H1 (cell line): ENCODE results near the gene MED16. TPM values are rescaled to one million over a fixed set of nuclear protein-coding genes. Genes with fewer than 3 reads are reported as not detected.

Experiments used
- CTCF ChIA-PET: fragments of 300-600 bp; sonication (Branson Sonifier 250); formaldehyde crosslinking; loops from one replicate; lab custom pipeline; 2021; ENCODE audit not compliant: partially characterized antibody; lab: Charles Lee
- POLR2A ChIA-PET: fragments of 300-600 bp; sonication (Branson Sonifier 250); formaldehyde crosslinking; loops from one replicate; lab custom pipeline; 2021; ENCODE audit warnings: inconsistent platforms; ENCODE audit not compliant: partially characterized antibody; lab: Charles Lee
- DNase-seq, 2 experiments: peaks; one replicate each; pipeline versions ENCODE4 v3.0.0 to v3.0.0-alpha.2; 2010 to 2022; ENCODE audit warnings: low spot score in 2 of 2, low read depth in 1 of 2, mixed read lengths in 1 of 2
- FAIRE-seq: peaks from 2 replicates; lab custom pipeline; 2011; peaks lifted over from hg19 to GRCh38; lab: Jason Lieb, UNC
- H2AFZ ChIP-seq: 2 replicates; pipeline ENCODE4 v1.8.1; 2012; ENCODE audit warnings: low read length, inconsistent platforms
- H2AK5ac ChIP-seq: 2 replicates; pipeline ENCODE4 v1.6.1; 2013; ENCODE audit warnings: low read depth, low read length
- H2BK120ac ChIP-seq: replicated peaks from 2 replicates; pipeline ENCODE3; 2013; ENCODE audit warnings: low read depth, low read length, inconsistent platforms
- H2BK12ac ChIP-seq: 2 replicates; pipeline ENCODE4 v1.6.1; 2013; ENCODE audit warnings: low read depth, low read length
- H2BK15ac ChIP-seq: 2 replicates; pipeline ENCODE4 v1.6.1; 2013; ENCODE audit warnings: low read length
- H2BK20ac ChIP-seq: 2 replicates; pipeline ENCODE4 v1.6.1; 2013; ENCODE audit warnings: low read length
- H2BK5ac ChIP-seq: 2 replicates; pipeline ENCODE4 v1.6.1; 2013; ENCODE audit warnings: low read depth, low read length
- H3K14ac ChIP-seq: 2 replicates; pipeline ENCODE4 v1.6.1; 2013; ENCODE audit warnings: inconsistent platforms; ENCODE audit not compliant: insufficient read length
- H3K18ac ChIP-seq: 2 replicates; pipeline ENCODE4 v1.6.1; 2013; ENCODE audit warnings: low read length; ENCODE audit errors: extremely low read depth
- H3K23ac ChIP-seq: 2 replicates; pipeline ENCODE4 v1.6.1; 2013; ENCODE audit warnings: inconsistent platforms; ENCODE audit not compliant: insufficient read length
- H3K23me2 ChIP-seq: 2 replicates; pipeline ENCODE4 v1.6.1; 2013; ENCODE audit warnings: low read depth, low read length
- H3K27ac ChIP-seq: 2 replicates; pipeline ENCODE4 v1.6.1; 2011; ENCODE audit warnings: low read depth, low read length, inconsistent platforms
- H3K27me3 ChIP-seq, 4 experiments: replicated peaks in 1 of 4; 1 replicate in 1 of 4; 2 replicates in 3 of 4; pipeline versions ENCODE4 v1.6.1 to v1.8.1; 2011 to 2013; ENCODE audit warnings: low read length in 3 of 4, mild to moderate bottlenecking in 3 of 4, inconsistent platforms in 2 of 4, mixed read lengths in 2 of 4, moderate library complexity in 1 of 4; ENCODE audit not compliant: control insufficient read depth in 3 of 4, insufficient read depth in 3 of 4; ENCODE audit errors: extremely low read depth in 1 of 4
- H3K36me3 ChIP-seq, 4 experiments: 2 replicates each; pipeline versions ENCODE4 v1.6.1 to v1.8.1; 2011 to 2013; ENCODE audit warnings: mild to moderate bottlenecking in 4 of 4, low read length in 3 of 4, moderate library complexity in 2 of 4, control low read depth in 1 of 4, inconsistent platforms in 1 of 4; ENCODE audit not compliant: insufficient read depth in 4 of 4, control insufficient read depth in 2 of 4
- H3K4ac ChIP-seq: replicated peaks from 2 replicates; pipeline ENCODE3; 2013; ENCODE audit warnings: low read length, low read depth, mixed read lengths, inconsistent platforms; ENCODE audit not compliant: insufficient read length
- H3K4me1 ChIP-seq, 4 experiments: replicated peaks in 1 of 4; 1 replicate in 1 of 4; 2 replicates in 3 of 4; pipeline versions ENCODE4 v1.6.1 to v1.8.1; 2011 to 2013; ENCODE audit warnings: low read length in 3 of 4, inconsistent platforms in 2 of 4, mixed read lengths in 1 of 4; ENCODE audit not compliant: insufficient read depth in 4 of 4, control insufficient read depth in 3 of 4
- H3K4me2 ChIP-seq, 2 experiments: 2 replicates each; pipeline versions ENCODE4 v1.6.1 to v1.8.1; 2011 to 2013; ENCODE audit warnings: low read depth in 2 of 2, low read length in 2 of 2, control low read depth in 1 of 2, inconsistent platforms in 1 of 2, mild to moderate bottlenecking in 1 of 2; ENCODE audit not compliant: insufficient read depth in 1 of 2
- H3K4me3 ChIP-seq, 4 experiments: fragments of 200-600, 300-600 bp in 1 of 4; sonication (generic), shearing (Covaris generic), sonication (Bioruptor Twin) in 1 of 4; 2 replicates each; pipeline versions ENCODE4 v1.5.1 to v1.8.1; 2011 to 2016; ENCODE audit warnings: low read length in 4 of 4, low read depth in 3 of 4, control low read depth in 2 of 4, inconsistent platforms in 2 of 4, mild to moderate bottlenecking in 2 of 4, mixed read lengths in 1 of 4, moderate library complexity in 1 of 4; ENCODE audit not compliant: insufficient read depth in 2 of 4; ENCODE audit errors: extremely low read depth in 1 of 4
- H3K56ac ChIP-seq: replicated peaks from 2 replicates; pipeline ENCODE3; 2013; ENCODE audit warnings: low read depth, mild to moderate bottlenecking, mixed read lengths, low read length, inconsistent platforms; ENCODE audit not compliant: insufficient read length
- H3K79me1 ChIP-seq: 2 replicates; pipeline ENCODE4 v1.6.1; 2013; ENCODE audit warnings: low read depth, low read length, control low read depth
- H3K79me2 ChIP-seq, 2 experiments: 2 replicates each; pipeline versions ENCODE4 v1.6.1 to v1.8.1; 2012 to 2013; ENCODE audit warnings: low read length in 2 of 2, mild to moderate bottlenecking in 2 of 2, inconsistent platforms in 1 of 2; ENCODE audit not compliant: insufficient read depth in 2 of 2, control insufficient read depth in 1 of 2
- H3K9ac ChIP-seq, 4 experiments: replicated peaks in 1 of 4; 1 replicate in 1 of 4; 2 replicates in 3 of 4; pipeline versions ENCODE4 v1.6.1 to v1.8.1; 2011 to 2013; ENCODE audit warnings: low read depth in 3 of 4, low read length in 3 of 4, control low read depth in 2 of 4, mild to moderate bottlenecking in 2 of 4, moderate library complexity in 2 of 4, inconsistent platforms in 1 of 4; ENCODE audit errors: extremely low read depth in 1 of 4
- H3K9me3 ChIP-seq, 2 experiments: 2 replicates each; pipeline versions ENCODE4 v1.6.1 to v1.8.1; 2012 to 2013; ENCODE audit warnings: mild to moderate bottlenecking in 2 of 2, moderate library complexity in 2 of 2, control low read depth in 1 of 2, inconsistent platforms in 1 of 2, low read depth in 1 of 2, low read length in 1 of 2, mixed read lengths in 1 of 2; ENCODE audit not compliant: insufficient read depth in 2 of 2
- H4K20me1 ChIP-seq, 2 experiments: replicated peaks in 1 of 2; 2 replicates each; pipeline versions ENCODE3 to v1.8.1; 2011 to 2013; ENCODE audit warnings: inconsistent platforms in 2 of 2, low read length in 2 of 2, mild to moderate bottlenecking in 1 of 2; ENCODE audit not compliant: insufficient read depth in 2 of 2, control insufficient read depth in 1 of 2
- H4K5ac ChIP-seq: 2 replicates; pipeline ENCODE4 v1.6.1; 2013; ENCODE audit warnings: low read length, low read depth, mixed read lengths, inconsistent platforms; ENCODE audit not compliant: insufficient read length
- H4K8ac ChIP-seq: 2 replicates; pipeline ENCODE4 v1.8.0; 2013; ENCODE audit warnings: mild to moderate bottlenecking, moderate library complexity, low read length, inconsistent platforms; ENCODE audit not compliant: insufficient read depth; ENCODE audit errors: extremely low read depth
- H4K91ac ChIP-seq: replicated peaks from 2 replicates; pipeline ENCODE3; 2013; ENCODE audit warnings: low read length, mixed read lengths, inconsistent platforms; ENCODE audit not compliant: insufficient read length
- ASH2L ChIP-seq: fragments of 200-600, 300-600 bp; sonication (generic); IDR thresholded peaks from one replicate; pipeline ENCODE4 v1.7.1; 2017; ENCODE audit warnings: low read length
- RBBP5 ChIP-seq: IDR thresholded peaks from 2 replicates; pipeline ENCODE4 v1.7.1; 2012; ENCODE audit warnings: low read depth, mild to moderate bottlenecking, inconsistent platforms, low read length, moderate library complexity, borderline replicate concordance
- WGBS, 2 experiments: shearing (Covaris generic) in 1 of 2; methylation state at CpG; one replicate each; pipeline versions ENCODE4 v1.1.6 to v1.1.7; 2013 to 2015; ENCODE audit warnings: low lambda C conversion rate in 2 of 2, mixed read lengths in 2 of 2, inconsistent platforms in 1 of 2, low coverage in 1 of 2, missing lambda C conversion rate in 1 of 2; ENCODE audit not compliant: insufficient replicate concordance in 2 of 2, insufficient coverage in 1 of 2, insufficient read length in 1 of 2; ENCODE audit errors: extremely low coverage in 1 of 2, missing lambda C conversion rate in 1 of 2; 5-methylcytosine and 5-hydroxymethylcytosine counted together
- polyA plus RNA-seq, 7 experiments: library from polyadenylated mRNA; depleted of rRNA in 3 of 7; stranded (reverse) in 5 of 7; unstranded in 2 of 7; fragments of >200 nt in 5 of 7; fragments of 200-250 nt in 2 of 7; gene quantifications; 1 replicate in 5 of 7; 2 replicates in 1 of 7; 4 replicates in 1 of 7; pipeline versions ENCODE4 v1.2.1 to v1.2.3, GENCODE V29; 2011 to 2013; ENCODE audit warnings: missing spikeins in 2 of 7, mixed read lengths in 2 of 7
- total RNA-seq: library from RNA; stranded (reverse); fragmentation: NEBNext Ultra II Directional; extraction: Animal tissue kit (Norgen Biotek cat#: 25700); gene quantifications from 2 replicates; pipeline ENCODE4 v1.2.1, GENCODE V29; 2021

Gene MED16
- total and polyA plus RNA-seq, 2 of the 8 experiments (the other 6 are each of a cell fraction or from before 2014, with no cell fraction given) = 51.0 to 67.2 TPM

GRCh38 chr19:907183-907853 lies 14.3 kb upstream of the MED16 start:
- H3K36me3 ChIP-seq = peaks cover 0 to 3% (median 0%) of the 10 kb centered on the region in 4 experiments; a peak in 1 of 8 replicates
- no peak overlapping the region for H3K18ac ChIP-seq
- H3K27ac ChIP-seq = no peak overlapping the region
- peaks cover 0 to 46% of the 10 kb centered on the region in 2 experiments for H3K79me2 ChIP-seq
- H3K56ac ChIP-seq = no peak overlapping the region
- H2BK20ac ChIP-seq = no peak overlapping the region
- peaks cover 0 to 3% (median under 1%) of the 10 kb centered on the region in 4 experiments; a peak in 1 of 7 replicates for H3K4me1 ChIP-seq
- FAIRE-seq (no peak), DNase-seq (no peak)
- no peak overlapping the region for H2BK12ac ChIP-seq
- H2BK15ac ChIP-seq = no peak overlapping the region
- H3K23me2 ChIP-seq = no peaks in the 10 kb centered on the region
- peaks cover 14 to 25% of the 10 kb centered on the region in 2 experiments for H4K20me1 ChIP-seq
- no peak overlapping the region for H4K5ac ChIP-seq
- no peak overlapping the region for H4K8ac ChIP-seq
- H3K23ac ChIP-seq = no peak overlapping the region
- CTCF ChIA-PET = interaction anchor here (0.7 to 2.2 kb wide), 9 partner anchors 8 to 94 kb away, joined by 3 to 8 read pairs (median 4); partner anchors contain the start of genes MED16 and RNU6-9
- no peak overlapping the region for H3K4me2 ChIP-seq
- H2BK120ac ChIP-seq = no peak overlapping the region
- H3K9ac ChIP-seq = no peak overlapping the region
- POLR2A ChIA-PET = interaction anchor here (1.0 to 2.4 kb wide), 5 partner anchors 11 to 109 kb away, joined by 3 to 5 read pairs (median 4); partner anchors contain the start of genes MED16 and RNU6-9
- H3K14ac ChIP-seq = no peak overlapping the region
- no peak overlapping the region for H2AFZ ChIP-seq
- H2AK5ac ChIP-seq = no peak overlapping the region
- H3K9me3 ChIP-seq = no peaks in the 10 kb centered on the region
- no peak overlapping the region for H2BK5ac ChIP-seq
- no peaks in the 10 kb centered on the region for H3K27me3 ChIP-seq
- H4K91ac ChIP-seq = no peak overlapping the region
- TF ChIP-seq ASH2L (no peak), RBBP5 (no peak)
- WGBS, 2 experiments = 91% methylated on average over 13 of the region's 14 CpGs; no CpG with 5 or more reads in 1 of the 2 experiments
- no peak overlapping the region for H3K4me3 ChIP-seq
- no peak overlapping the region for H3K4ac ChIP-seq
- H3K79me1 ChIP-seq = peaks cover 12% of the 10 kb centered on the region
